Activated naive CD4-positive, alpha-beta T cell treated with anti-CD3 and anti-CD28 coated beads, Interleukin-2, amount 50 U/mL, for 24 hours (primary cell): ENCODE results near the gene LRRC1.

Experiments
- H3K27ac Mint-ChIP-seq: one replicate; pipeline ENCODE4 v1.8.0; 2021; ENCODE audit warnings: mild to moderate bottlenecking, mixed read lengths
- H3K27me3 Mint-ChIP-seq: one replicate; pipeline ENCODE4 v1.8.0; 2021; ENCODE audit warnings: mixed read lengths
- H3K36me3 Mint-ChIP-seq: one replicate; pipeline ENCODE4 v1.8.0; 2021; ENCODE audit warnings: mixed read lengths
- H3K4me1 Mint-ChIP-seq: one replicate; pipeline ENCODE4 v1.8.0; 2021; ENCODE audit warnings: mixed read lengths
- H3K4me3 Mint-ChIP-seq: one replicate; pipeline ENCODE4 v1.8.0; 2021; ENCODE audit warnings: mild to moderate bottlenecking, mixed read lengths
- H3K9me3 Mint-ChIP-seq: one replicate; pipeline ENCODE4 v1.8.0; 2021; ENCODE audit warnings: mixed read lengths

Gene LRRC1

GRCh38 chr6:53926505-53926904 is 131.7 kb downstream of the LRRC1 start:
- Mint-ChIP-seq H3K4me3 (no peak overlapping the region), H3K27ac (no peak overlapping the region), H3K4me1 (no peaks in the 10 kb centered on the region), H3K27me3 (no peaks in the 10 kb centered on the region), H3K36me3 (no peaks in the 10 kb centered on the region), H3K9me3 (no peaks in the 10 kb centered on the region)

- Mint-ChIP-seq H3K36me3 (no peaks in the 10 kb centered on the region), H3K9me3 (no peaks in the 10 kb centered on the region), H3K27ac (no peak overlapping the region), H3K27me3 (no peaks in the 10 kb centered on the region), H3K4me3 (no peak overlapping the region), H3K4me1 (no peaks in the 10 kb centered on the region)
Measured at GRCh38 chr6:53928641-53929040, 133.8 kb downstream of the LRRC1 start.

- H3K27me3 Mint-ChIP-seq: no peaks in the 10 kb centered on the region
- H3K4me3 Mint-ChIP-seq: no peak overlapping the region
Measured at GRCh38 chr6:53929041-53929820, 134.4 kb downstream of the LRRC1 start.

GRCh38 chr6:53929821-53930120 is 135.0 kb downstream of the LRRC1 start:
- Mint-ChIP-seq H3K36me3 (no peaks in the 10 kb centered on the region), H3K27ac (no peak overlapping the region), H3K27me3 (no peaks in the 10 kb centered on the region), H3K4me1 (no peaks in the 10 kb centered on the region), H3K9me3 (no peaks in the 10 kb centered on the region), H3K4me3 (no peak overlapping the region)

More at GRCh38 chr6:53929041-53929820, 134.4 kb downstream of the LRRC1 start:
- H3K9me3 Mint-ChIP-seq: no peaks in the 10 kb centered on the region
- H3K36me3 Mint-ChIP-seq: no peaks in the 10 kb centered on the region
- no peaks in the 10 kb centered on the region for H3K4me1 Mint-ChIP-seq
- no peak overlapping the region for H3K27ac Mint-ChIP-seq

- Mint-ChIP-seq H3K9me3 (no peaks in the 10 kb centered on the region), H3K4me1 (no peaks in the 10 kb centered on the region), H3K27ac (no peak overlapping the region), H3K36me3 (no peaks in the 10 kb centered on the region), H3K27me3 (no peaks in the 10 kb centered on the region), H3K4me3 (no peak overlapping the region)
Measured at GRCh38 chr6:53930330-53930729, 135.5 kb downstream of the LRRC1 start.

- Mint-ChIP-seq H3K27ac (no peak overlapping the region), H3K4me1 (no peaks in the 10 kb centered on the region), H3K9me3 (no peaks in the 10 kb centered on the region), H3K4me3 (no peak overlapping the region), H3K36me3 (no peaks in the 10 kb centered on the region), H3K27me3 (no peaks in the 10 kb centered on the region)
Measured at GRCh38 chr6:53931086-53931485, 136.3 kb downstream of the LRRC1 start.

- no peaks in the 10 kb centered on the region for H3K4me1 Mint-ChIP-seq
- no peaks in the 10 kb centered on the region for H3K36me3 Mint-ChIP-seq
- peaks cover 2% of the 10 kb centered on the region for H3K27me3 Mint-ChIP-seq
- no peaks in the 10 kb centered on the region for H3K9me3 Mint-ChIP-seq
- no peak overlapping the region for H3K4me3 Mint-ChIP-seq
- no peak overlapping the region for H3K27ac Mint-ChIP-seq
Measured at GRCh38 chr6:53932516-53932915, 137.7 kb downstream of the LRRC1 start.

GRCh38 chr6:53934023-53934422 is 139.2 kb downstream of the LRRC1 start:
- no peaks in the 10 kb centered on the region for H3K4me1 Mint-ChIP-seq
- H3K27ac Mint-ChIP-seq: no peak overlapping the region
- no peak overlapping the region for H3K4me3 Mint-ChIP-seq
- no peaks in the 10 kb centered on the region for H3K9me3 Mint-ChIP-seq
- H3K36me3 Mint-ChIP-seq: no peaks in the 10 kb centered on the region
- peaks cover 2% of the 10 kb centered on the region for H3K27me3 Mint-ChIP-seq

- H3K36me3 Mint-ChIP-seq: no peaks in the 10 kb centered on the region
- no peak overlapping the region for H3K27ac Mint-ChIP-seq
- H3K4me1 Mint-ChIP-seq: no peaks in the 10 kb centered on the region
- no peaks in the 10 kb centered on the region for H3K9me3 Mint-ChIP-seq
- no peak overlapping the region for H3K4me3 Mint-ChIP-seq
- H3K27me3 Mint-ChIP-seq: peaks cover 6% of the 10 kb centered on the region
Measured at GRCh38 chr6:53937461-53937860, 142.7 kb downstream of the LRRC1 start.

GRCh38 chr6:53938810-53939209 is 144.0 kb downstream of the LRRC1 start:
- no peaks in the 10 kb centered on the region for H3K4me1 Mint-ChIP-seq
- H3K36me3 Mint-ChIP-seq: no peaks in the 10 kb centered on the region
- H3K27ac Mint-ChIP-seq: no peak overlapping the region
- H3K27me3 Mint-ChIP-seq: peaks cover 6% of the 10 kb centered on the region
- H3K4me3 Mint-ChIP-seq: no peak overlapping the region
- H3K9me3 Mint-ChIP-seq: no peaks in the 10 kb centered on the region

- Mint-ChIP-seq H3K27ac (no peak overlapping the region), H3K4me1 (no peaks in the 10 kb centered on the region), H3K27me3 (peaks cover 6% of the 10 kb centered on the region), H3K36me3 (no peaks in the 10 kb centered on the region), H3K9me3 (no peaks in the 10 kb centered on the region), H3K4me3 (no peak overlapping the region)
Measured at GRCh38 chr6:53939830-53940229, 145.0 kb downstream of the LRRC1 start.

- Mint-ChIP-seq H3K9me3 (no peaks in the 10 kb centered on the region), H3K27me3 (peaks cover 4% of the 10 kb centered on the region), H3K4me3 (no peak overlapping the region), H3K4me1 (no peaks in the 10 kb centered on the region), H3K36me3 (no peaks in the 10 kb centered on the region), H3K27ac (no peak overlapping the region)
Measured at GRCh38 chr6:53943395-53943794, 148.6 kb downstream of the LRRC1 start.

- Mint-ChIP-seq H3K36me3 (no peaks in the 10 kb centered on the region), H3K4me3 (no peak overlapping the region), H3K4me1 (no peaks in the 10 kb centered on the region), H3K27me3 (peaks cover 4% of the 10 kb centered on the region), H3K27ac (no peak overlapping the region), H3K9me3 (no peaks in the 10 kb centered on the region)
Measured at GRCh38 chr6:53944091-53944490, 149.3 kb downstream of the LRRC1 start.

GRCh38 chr6:53944543-53944942 is 149.7 kb downstream of the LRRC1 start:
- Mint-ChIP-seq H3K36me3 (no peaks in the 10 kb centered on the region), H3K4me3 (no peak overlapping the region), H3K4me1 (no peaks in the 10 kb centered on the region), H3K27me3 (peaks cover 4% of the 10 kb centered on the region), H3K9me3 (no peaks in the 10 kb centered on the region), H3K27ac (no peak overlapping the region)

GRCh38 chr6:53945765-53946407 is 151.1 kb downstream of the LRRC1 start:
- H3K27ac Mint-ChIP-seq: no peak overlapping the region
- peaks cover under 1% of the 10 kb centered on the region for H3K27me3 Mint-ChIP-seq
- H3K9me3 Mint-ChIP-seq: no peaks in the 10 kb centered on the region
- H3K4me1 Mint-ChIP-seq: no peaks in the 10 kb centered on the region
- no peak overlapping the region for H3K4me3 Mint-ChIP-seq
- no peaks in the 10 kb centered on the region for H3K36me3 Mint-ChIP-seq

- H3K27me3 Mint-ChIP-seq: no peaks in the 10 kb centered on the region
- H3K4me3 Mint-ChIP-seq: no peak overlapping the region
- no peaks in the 10 kb centered on the region for H3K9me3 Mint-ChIP-seq
- H3K27ac Mint-ChIP-seq: no peak overlapping the region
- H3K36me3 Mint-ChIP-seq: no peaks in the 10 kb centered on the region
- no peaks in the 10 kb centered on the region for H3K4me1 Mint-ChIP-seq
Measured at GRCh38 chr6:53947780-53948179, 153.0 kb downstream of the LRRC1 start.

GRCh38 chr6:53951383-53951782 is 156.6 kb downstream of the LRRC1 start:
- no peaks in the 10 kb centered on the region for H3K36me3 Mint-ChIP-seq
- no peak overlapping the region for H3K27ac Mint-ChIP-seq
- no peaks in the 10 kb centered on the region for H3K4me1 Mint-ChIP-seq
- no peak overlapping the region for H3K4me3 Mint-ChIP-seq
- no peaks in the 10 kb centered on the region for H3K27me3 Mint-ChIP-seq
- no peaks in the 10 kb centered on the region for H3K9me3 Mint-ChIP-seq
